GM23248 (cell line): Measurements from ENCODE around the gene MCOLN1. TPM values are rescaled to one million over a fixed set of nuclear protein-coding genes. Genes with fewer than 3 reads are reported as not detected.
A peak's percentile ranks its signal among the peaks of the same experiment; 100 is the strongest.
"Not testable (repeated sequence)": the region's sequence is repeated elsewhere in the genome, so short reads cannot be mapped to it uniquely, and the experiment has no call there.

Experiments
- DNase-seq: peaks from one replicate; pipeline ENCODE4 v3.0.0-alpha.2; 2015
- H2AFZ ChIP-seq: fragments of 200-600 bp; sonication (generic); 2 replicates; pipeline ENCODE4 v1.6.1; 2016; ENCODE audit warnings: antibody characterized with exemption
- H3F3A ChIP-seq: fragments of 200-600 bp; sonication (generic); 2 replicates; pipeline ENCODE4 v1.6.1; 2016; ENCODE audit warnings: mild to moderate bottlenecking, antibody characterized with exemption, mixed run types; ENCODE audit not compliant: insufficient read depth
- H3K27ac ChIP-seq: fragments of 200-600 bp; sonication (generic); 2 replicates; pipeline ENCODE4 v1.5.1; 2016; ENCODE audit warnings: mild to moderate bottlenecking
- H3K27me3 ChIP-seq: fragments of 200-600 bp; sonication (generic); replicated peaks from 2 replicates; pipeline ENCODE4 v1.6.1; 2016; ENCODE audit warnings: mild to moderate bottlenecking; ENCODE audit not compliant: insufficient read depth
- H3K36me3 ChIP-seq: fragments of 200-600 bp; sonication (generic); 2 replicates; pipeline ENCODE4 v1.6.1; 2016; ENCODE audit warnings: low read depth, mild to moderate bottlenecking
- H3K4me1 ChIP-seq: fragments of 200-600 bp; sonication (generic); 2 replicates; pipeline ENCODE4 v1.6.1; 2016; ENCODE audit warnings: mild to moderate bottlenecking; ENCODE audit not compliant: insufficient read depth
- H3K4me2 ChIP-seq: fragments of 200-600 bp; sonication (generic); one replicate; pipeline ENCODE4 v1.6.1; 2016; ENCODE audit warnings: mild to moderate bottlenecking; ENCODE audit not compliant: unreplicated experiment
- H3K4me3 ChIP-seq: fragments of 200-600 bp; sonication (generic); 2 replicates; pipeline ENCODE4 v1.5.1; 2016; ENCODE audit warnings: mild to moderate bottlenecking
- H3K79me2 ChIP-seq: fragments of 200-600 bp; sonication (generic); 2 replicates; pipeline ENCODE4 v1.6.1; 2016; ENCODE audit warnings: mild to moderate bottlenecking; ENCODE audit not compliant: insufficient read depth
- H3K9ac ChIP-seq: fragments of 200-600 bp; sonication (generic); 2 replicates; pipeline ENCODE4 v1.6.1; 2016; ENCODE audit warnings: mild to moderate bottlenecking
- H3K9me2 ChIP-seq: fragments of 200-600 bp; sonication (generic); 2 replicates; pipeline ENCODE4 v1.6.1; 2016; ENCODE audit warnings: mixed run types, mild to moderate bottlenecking, moderate library complexity; ENCODE audit not compliant: insufficient read depth
- H3K9me3 ChIP-seq: fragments of 200-600 bp; sonication (generic); one replicate; pipeline ENCODE4 v1.6.1; 2017; ENCODE audit warnings: low read depth
- H4K20me1 ChIP-seq: fragments of 200-600 bp; sonication (generic); 2 replicates; pipeline ENCODE4 v1.6.0; 2016; ENCODE audit not compliant: insufficient read depth
- EZH2 ChIP-seq: fragments of 200-600 bp; sonication (generic); IDR thresholded peaks from 2 replicates; pipeline ENCODE4 v1.6.1; 2018; ENCODE audit warnings: antibody characterized with exemption, mild to moderate bottlenecking; ENCODE audit not compliant: insufficient read depth, poor library complexity, severe bottlenecking
- EZH2phosphoT487 ChIP-seq: fragments of 200-600 bp; sonication (generic); IDR thresholded peaks from 2 replicates; pipeline ENCODE4 v1.6.1; 2018; ENCODE audit warnings: antibody characterized with exemption, moderate library complexity, mild to moderate bottlenecking, low read depth; ENCODE audit not compliant: insufficient read depth
- WGBS, 2 experiments: methylation state at CpG; one replicate each; pipeline ENCODE4 v1.1.6; 2015 to 2017; ENCODE audit warnings: low lambda C conversion rate in 2 of 2, low coverage in 1 of 2; ENCODE audit errors: missing lambda C conversion rate in 2 of 2; 5-methylcytosine and 5-hydroxymethylcytosine counted together
- in situ Hi-C: fragments of 300-500 bp; cut with MboI; formaldehyde crosslinking; loops from 2 replicates; pipeline ENCODE4 v1.15.0; 2020
- polyA plus RNA-seq: library from polyadenylated mRNA; unstranded; fragments of >200 nt; fragmentation: Nextera tagmentation; extraction: Ambion mirVana; gene quantifications from 2 replicates; pipeline ENCODE4 v1.2.1, GENCODE V29; 2016
- total RNA-seq: library from RNA; depleted of rRNA; stranded (reverse); fragments of >200 nt; shearing (Covaris generic); gene quantifications from 2 replicates; pipeline ENCODE4 v1.2.3, GENCODE V29; 2014

MCOLN1 gene
- total and polyA plus RNA-seq, 2 experiments from 2014 or later = 4.9 to 28.6 TPM

DNA sequence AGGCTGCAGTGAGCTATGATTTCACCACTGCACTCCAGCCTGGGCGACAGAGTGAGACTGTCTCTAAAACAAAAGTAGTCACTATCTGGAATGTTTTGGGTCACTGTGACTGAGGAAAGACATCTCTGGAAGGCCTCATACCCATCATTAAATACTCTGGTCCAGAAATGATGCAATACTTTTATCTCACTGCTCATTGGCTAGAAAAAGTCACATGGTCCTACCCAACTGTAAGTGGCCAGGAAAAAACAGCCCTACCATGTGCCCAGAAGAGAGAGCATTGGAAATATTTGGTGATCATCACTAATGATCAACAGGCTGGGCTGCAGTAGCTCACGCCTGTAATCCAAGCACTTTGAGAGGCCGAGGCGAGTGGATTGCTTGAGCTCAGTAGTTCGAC lies 42.9 kb downstream of the MCOLN1 start:
- H3K27me3 ChIP-seq = no peaks in the 10 kb centered on the region
- no peaks in the 10 kb centered on the region for H3K79me2 ChIP-seq
- H3K4me2 ChIP-seq = no peak overlapping the region
- no peaks in the 10 kb centered on the region for H3K9me3 ChIP-seq
- DNase-seq = no peak
- TF ChIP-seq EZH2phosphoT487 (no peak), EZH2 (no peak)
- no peak overlapping the region for H2AFZ ChIP-seq
- in situ Hi-C loops = loop anchor here (10.0 kb wide), 2 partner anchors 109 to 229 kb away; partner anchors contain the start of gene MCEMP1
- H3K27ac ChIP-seq = no peak overlapping the region
- H3K4me3 ChIP-seq = no peak overlapping the region
- H3K9me2 ChIP-seq = no peaks in the 10 kb centered on the region
- H3K36me3 ChIP-seq = no peaks in the 10 kb centered on the region
- H3F3A ChIP-seq = no peaks in the 10 kb centered on the region
- H4K20me1 ChIP-seq = no peaks in the 10 kb centered on the region
- no peaks in the 10 kb centered on the region for H3K4me1 ChIP-seq
- no peak overlapping the region for H3K9ac ChIP-seq
- WGBS, 2 experiments = 70 to 72% methylated on average over 5 of the region's 5 CpGs

DNA sequence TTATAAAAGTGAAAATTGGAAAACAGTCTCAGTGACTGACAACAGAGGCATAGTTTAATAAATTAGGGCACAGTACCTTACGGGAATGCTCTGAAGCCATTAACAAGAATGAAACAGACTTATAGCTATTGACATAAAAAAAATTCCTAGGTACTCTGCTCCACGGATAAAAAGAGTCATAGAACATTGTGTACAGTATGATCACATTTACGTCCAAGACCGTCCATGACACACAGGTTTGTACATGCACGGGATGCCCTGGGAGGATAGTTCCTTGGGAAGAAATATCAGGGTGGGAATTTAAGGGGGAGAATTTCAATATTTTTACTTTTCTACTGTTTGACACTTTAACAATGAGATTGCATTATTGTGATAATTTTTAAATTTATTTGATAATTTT lies 48.3 kb downstream of the MCOLN1 start:
- no peaks in the 10 kb centered on the region for H3K27me3 ChIP-seq
- 58 to 61% methylated on average over 5 of the region's 5 CpGs for WGBS, 2 experiments
- in situ Hi-C loops = no loop called here

DNA sequence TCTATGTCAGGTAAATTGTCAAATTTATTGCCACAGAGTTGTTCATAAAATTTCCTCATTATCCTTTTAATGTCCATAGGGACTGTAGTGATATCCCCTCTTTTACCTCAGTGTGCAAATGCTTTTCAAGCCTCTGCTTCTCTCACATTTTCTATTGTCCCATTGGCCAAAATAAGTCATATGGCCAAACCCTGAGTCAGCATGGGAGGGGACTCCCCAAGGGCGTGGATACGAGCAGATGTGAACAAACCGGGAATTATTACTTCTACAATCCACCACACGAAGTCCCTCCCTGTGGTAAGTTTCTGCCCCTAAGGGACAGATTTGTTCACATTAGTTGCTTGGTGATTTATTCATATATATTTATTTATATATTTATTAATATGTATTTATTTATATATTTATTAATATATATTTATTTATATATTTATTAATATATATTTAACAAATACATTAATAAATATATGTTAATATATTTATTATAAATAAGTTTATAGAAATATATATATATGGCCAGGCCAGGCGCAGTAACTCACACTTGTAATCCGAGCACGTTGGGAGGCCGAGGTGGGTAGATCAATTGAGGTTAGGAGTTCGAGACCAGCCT lies 53.1 kb downstream of the MCOLN1 start:
- Histone ChIP-seq H3K9me2 (no peaks in the 10 kb centered on the region), H3K4me1 (no peaks in the 10 kb centered on the region), H3K27me3 (no peaks in the 10 kb centered on the region; the same call in 1 of the 2 replicates), H3F3A (no peaks in the 10 kb centered on the region), H3K36me3 (no peaks in the 10 kb centered on the region), H3K79me2 (no peaks in the 10 kb centered on the region), H3K9me3 (no peaks in the 10 kb centered on the region), H4K20me1 (no peaks in the 10 kb centered on the region), H2AFZ (no peak overlapping the region), H3K4me2 (no peak overlapping the region), H3K27ac (no peak overlapping the region), H3K9ac (no peak overlapping the region), H3K4me3 (no peak overlapping the region)
- TF ChIP-seq EZH2phosphoT487 (no peak), EZH2 (no peak)
- peak; percentile 52 for DNase-seq
- WGBS, 2 experiments = 55 to 63% methylated on average over 9 of the region's 9 CpGs
- in situ Hi-C loops = no loop called here

More for the DNA sequence above, 48.3 kb downstream of the MCOLN1 start:
- H3K4me1 ChIP-seq = no peaks in the 10 kb centered on the region
- H4K20me1 ChIP-seq = no peaks in the 10 kb centered on the region
- TF ChIP-seq EZH2phosphoT487 (no peak), EZH2 (no peak)
- no peaks in the 10 kb centered on the region for H3K9me3 ChIP-seq
- no peak for DNase-seq
- no peak overlapping the region for H3K9ac ChIP-seq
- no peak overlapping the region for H3K27ac ChIP-seq
- no peaks in the 10 kb centered on the region for H3F3A ChIP-seq
- no peaks in the 10 kb centered on the region for H3K36me3 ChIP-seq
- H3K4me3 ChIP-seq = no peak overlapping the region
- H3K9me2 ChIP-seq = no peaks in the 10 kb centered on the region
- no peaks in the 10 kb centered on the region for H3K79me2 ChIP-seq
- no peak overlapping the region for H3K4me2 ChIP-seq
- no peak overlapping the region for H2AFZ ChIP-seq

DNA sequence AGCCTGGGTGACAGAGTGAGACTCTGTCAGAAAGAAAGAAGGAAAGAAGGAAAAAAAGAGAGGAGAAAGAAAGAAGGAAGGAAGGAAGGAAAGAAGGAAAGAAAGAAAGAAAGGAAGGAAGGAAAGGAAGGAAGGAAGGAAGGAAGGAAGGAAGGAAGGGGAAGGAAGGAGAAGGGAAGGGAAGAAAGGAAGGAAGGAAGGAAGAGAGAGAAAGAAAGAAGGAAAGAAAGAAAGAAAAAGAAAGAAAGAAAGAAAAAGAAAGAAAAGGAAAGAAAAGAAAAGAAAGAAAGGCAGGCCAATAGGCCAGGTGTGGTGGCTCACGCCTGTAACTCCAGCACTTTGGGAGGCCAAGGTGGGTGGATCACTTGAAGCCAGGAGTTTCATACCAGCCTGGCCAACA lies 55.0 kb downstream of the MCOLN1 start:
- H3K9ac ChIP-seq, H4K20me1 ChIP-seq, H3K4me2 ChIP-seq, H3K4me3 ChIP-seq, H3K27ac ChIP-seq, H3K27me3 ChIP-seq, H3K9me2 ChIP-seq, H3K9me3 ChIP-seq, H3K36me3 ChIP-seq, in situ Hi-C loops, H2AFZ ChIP-seq, H3F3A ChIP-seq, DNase-seq, H3K4me1 ChIP-seq, H3K79me2 ChIP-seq: not testable (repeated sequence)
- 86 to 100% methylated on average over 1 of the region's 1 CpG for WGBS, 2 experiments

DNA sequence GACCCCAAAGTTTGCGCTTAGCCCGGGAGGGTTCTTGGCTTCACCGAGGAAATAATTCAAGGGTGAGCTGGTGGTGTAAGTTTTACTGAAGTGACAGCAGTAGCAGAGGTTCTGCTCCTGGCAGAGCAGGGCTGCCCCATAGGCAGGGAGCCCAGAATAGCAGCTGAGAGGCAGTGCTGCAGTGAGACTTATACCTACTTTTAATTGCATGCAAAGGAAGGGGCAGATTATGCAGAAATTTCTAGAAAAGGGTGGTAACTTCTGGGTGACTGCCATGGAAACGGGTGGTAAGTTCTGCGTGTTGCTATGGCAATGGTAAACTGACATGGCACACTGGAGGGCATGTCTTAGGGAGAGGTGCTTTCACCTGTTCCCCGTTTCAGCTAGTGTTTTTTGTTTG lies 55.7 kb downstream of the MCOLN1 start:
- Histone ChIP-seq H3K9ac (no peak overlapping the region), H3K4me3 (no peak overlapping the region), H2AFZ (no peak overlapping the region), H3F3A (no peaks in the 10 kb centered on the region), H3K4me2 (no peak overlapping the region), H4K20me1 (no peaks in the 10 kb centered on the region), H3K4me1 (no peaks in the 10 kb centered on the region), H3K27ac (no peak overlapping the region), H3K79me2 (no peaks in the 10 kb centered on the region), H3K27me3 (no peaks in the 10 kb centered on the region; the same call in 1 of the 2 replicates), H3K9me3 (no peaks in the 10 kb centered on the region), H3K36me3 (no peaks in the 10 kb centered on the region), H3K9me2 (no peaks in the 10 kb centered on the region)
- in situ Hi-C loops = no loop called here
- DNase-seq = no peak
- 40 to 46% methylated on average over 6 of the region's 6 CpGs for WGBS, 2 experiments
- no peak for TF ChIP-seq EZH2
- TF ChIP-seq EZH2phosphoT487 = no peak
